Mammary epithelial cell (primary cell): ENCODE data around the gene GRID2.

ENCODE experiments used
- CTCF ChIP-seq, 2 donors: IDR thresholded peaks in 1 of 2; conservative IDR thresholded peaks in 1 of 2; 2 replicates each; pipeline ENCODE4 v1.5.1; 2011 to 2012; ENCODE audit warnings: inconsistent platforms in 2 of 2, low read length in 2 of 2, mild to moderate bottlenecking in 2 of 2, control low read depth in 1 of 2, low read depth in 1 of 2; ENCODE audit not compliant: insufficient read depth in 1 of 2; ENCODE audit errors: extremely low read depth in 1 of 2
- EZH2 ChIP-seq: IDR thresholded peaks from 2 replicates; pipeline ENCODE4 v1.6.1; 2012; ENCODE audit warnings: low read length, inconsistent platforms, borderline replicate concordance

- TF ChIP-seq EZH2 (no peak), CTCF (conservative IDR thresholded peaks at IDR 0.05 in 1 of 2, IDR thresholded peaks at IDR 0.05 in 1 of 2; ENCODE audit: extremely low read depth in 1 of 2, insufficient read depth in 1 of 2, low read depth in 1 of 2, low read length in 2 of 2) (no peak)
Observed at GRCh38 chr4:93228021-93228420, 924.3 kb downstream of the GRID2 start.
